HCT116 (cell line): Measurements from ENCODE around the gene PIGM. TPM values are rescaled to one million over a fixed set of nuclear protein-coding genes. Genes with fewer than 3 reads are reported as not detected.

Experiments
- ATAC-seq: fragments of 200-7000 bp; cut with Tn5 transposase; 2 replicates; pipeline ENCODE4 v1.9.1; 2020; ENCODE audit warnings: mild to moderate bottlenecking, moderate library complexity
- BruUV-seq: library from RNA; stranded (reverse); fragments of 400-500 nt; replicated peaks from 2 replicates; lab custom pipeline; 2021; lab: Mats Ljungman, UMichigan
- CTCF ChIA-PET: fragments of 300-600 bp; sonication (Branson Sonifier 250); formaldehyde crosslinking; loops from one replicate; lab custom pipeline; 2021; ENCODE audit warnings: antibody characterized with exemption; lab: Charles Lee
- POLR2A ChIA-PET: fragments of 300-600, 350-600 bp; sonication (Branson Sonifier 250); formaldehyde crosslinking; loops from one replicate; lab custom pipeline; 2021; ENCODE audit warnings: antibody characterized with exemption; lab: Charles Lee
- RAD21 ChIA-PET, 2 experiments: fragments of 300-600 bp; sonication (Branson Sonifier 250); formaldehyde crosslinking; loops; one replicate each; lab custom pipeline; 2023; ENCODE audit warnings: low total read pairs in 2 of 2; ENCODE audit not compliant: uncharacterized antibody in 2 of 2, unreplicated experiment in 2 of 2, low non-redundant PET in 1 of 2; lab: Charles Lee
- DNase-seq: peaks from one replicate; pipeline ENCODE4 v3.0.0-alpha.2; 2010; ENCODE audit warnings: low read depth, low spot score
- H2AFZ ChIP-seq: fragments of 200-600 bp; shearing (Covaris generic), sonication (generic); 2 replicates; pipeline ENCODE4 v1.6.1; 2017; ENCODE audit warnings: low read depth, mixed run types, mixed read lengths, antibody characterized with exemption, low read length; ENCODE audit not compliant: poor library complexity, severe bottlenecking
- H3K27ac ChIP-seq: 2 replicates; pipeline ENCODE4 v1.5.1; 2012; ENCODE audit warnings: low read depth, low read length
- H3K27me3 ChIP-seq: fragments of 200-600 bp; sonication (generic); 2 replicates; pipeline ENCODE4 v1.6.1; 2016; ENCODE audit warnings: mixed run types, low read length, mixed read lengths; ENCODE audit not compliant: insufficient read depth
- H3K36me3 ChIP-seq, 2 experiments: fragments of 200-500 bp in 1 of 2; fragments of 200-600 bp in 1 of 2; sonication (Bioruptor generic) in 1 of 2; sonication (generic) in 1 of 2; 2 replicates each; pipeline versions ENCODE4 v1.5.1 to v1.6.1; 2014 to 2016; ENCODE audit warnings: low read length in 2 of 2, inconsistent platforms in 1 of 2, mixed read lengths in 1 of 2, mixed run types in 1 of 2; ENCODE audit not compliant: insufficient read depth in 2 of 2, control insufficient read depth in 1 of 2
- H3K4me1 ChIP-seq, 2 experiments: fragments of 200-600 bp in 1 of 2; sonication (generic) in 1 of 2; 2 replicates each; pipeline versions ENCODE4 v1.5.1 to v1.6.1; 2012 to 2017; ENCODE audit warnings: low read length in 2 of 2, inconsistent platforms in 1 of 2, mild to moderate bottlenecking in 1 of 2, mixed read lengths in 1 of 2, mixed run types in 1 of 2, moderate library complexity in 1 of 2; ENCODE audit not compliant: insufficient read depth in 2 of 2, control insufficient read depth in 1 of 2
- H3K4me2 ChIP-seq: fragments of 200-600 bp; sonication (generic); 2 replicates; pipeline ENCODE4 v1.6.1; 2017; ENCODE audit warnings: mixed run types, low read length, mixed read lengths
- H3K4me3 ChIP-seq, 2 experiments: fragments of 200-600 bp in 1 of 2; sonication (generic) in 1 of 2; replicated peaks in 1 of 2; 2 replicates each; pipeline ENCODE4 v1.5.1; 2011 to 2016; ENCODE audit warnings: low read length in 2 of 2, control low read depth in 1 of 2, low read depth in 1 of 2, mild to moderate bottlenecking in 1 of 2, mixed read lengths in 1 of 2, mixed run types in 1 of 2
- H3K79me2 ChIP-seq: fragments of 200-600 bp; sonication (generic); 2 replicates; pipeline ENCODE4 v1.6.1; 2017; ENCODE audit warnings: mild to moderate bottlenecking, mixed run types, low read length, moderate library complexity, mixed read lengths; ENCODE audit not compliant: insufficient read depth
- H3K9ac ChIP-seq: fragments of 200-600 bp; sonication (generic); 2 replicates; pipeline ENCODE4 v1.6.1; 2016; ENCODE audit warnings: low read length, mixed read lengths
- H3K9me2 ChIP-seq: fragments of 200-600 bp; sonication (generic), shearing (Covaris generic); 2 replicates; pipeline ENCODE4 v1.6.1; 2017; ENCODE audit warnings: mixed run types, mild to moderate bottlenecking, moderate library complexity; ENCODE audit not compliant: insufficient read depth
- H3K9me3 ChIP-seq, 2 experiments: fragments of 200-500 bp in 1 of 2; fragments of 200-600 bp in 1 of 2; sonication (Bioruptor generic) in 1 of 2; sonication (generic) in 1 of 2; 2 replicates each; pipeline ENCODE4 v1.6.1; 2014 to 2017; ENCODE audit warnings: low read length in 2 of 2, mixed read lengths in 2 of 2, inconsistent platforms in 1 of 2, low read depth in 1 of 2, mild to moderate bottlenecking in 1 of 2, mixed run types in 1 of 2, moderate library complexity in 1 of 2; ENCODE audit not compliant: control insufficient read depth in 1 of 2, insufficient read depth in 1 of 2
- H4K20me1 ChIP-seq: fragments of 200-600 bp; sonication (generic), shearing (Covaris generic); 2 replicates; pipeline ENCODE4 v1.6.1; 2017; ENCODE audit warnings: mixed run types, mild to moderate bottlenecking, moderate library complexity; ENCODE audit not compliant: insufficient read depth
- ATF3 ChIP-seq: IDR thresholded peaks from 2 replicates; pipeline ENCODE4 v1.6.1; 2012
- EGR1 ChIP-seq: IDR thresholded peaks from 2 replicates; pipeline ENCODE4 v1.6.1; 2012; ENCODE audit warnings: low read depth
- ELF1 ChIP-seq: IDR thresholded peaks from 2 replicates; pipeline ENCODE4 v1.6.1; 2012; ENCODE audit warnings: low read depth, borderline replicate concordance
- EZH2 ChIP-seq: fragments of 200-600 bp; sonication (generic); IDR thresholded peaks from 2 replicates; pipeline ENCODE4 v1.6.1; 2017; ENCODE audit warnings: antibody characterized with exemption, mixed run types
- EZH2phosphoT487 ChIP-seq: fragments of 200-600 bp; IDR thresholded peaks from 2 replicates; pipeline ENCODE4 v1.6.1; 2018; ENCODE audit warnings: antibody characterized with exemption, borderline replicate concordance
- FOSL1 ChIP-seq: IDR thresholded peaks from 2 replicates; pipeline ENCODE4 v1.6.1; 2012; ENCODE audit warnings: low read depth
- MAX ChIP-seq: IDR thresholded peaks from 2 replicates; pipeline ENCODE4 v1.6.1; 2012
- POLR2A ChIP-seq: IDR thresholded peaks from 2 replicates; pipeline ENCODE4 v1.7.0; 2011; ENCODE audit warnings: borderline replicate concordance; ENCODE audit not compliant: insufficient read depth, insufficient read length; ENCODE audit errors: extremely low read depth
- POLR2AphosphoS5 ChIP-seq: IDR thresholded peaks from 2 replicates; pipeline ENCODE4 v1.6.1; 2011; ENCODE audit warnings: mild to moderate bottlenecking, low read depth, low read length, moderate library complexity
- SRF ChIP-seq: IDR thresholded peaks from 2 replicates; pipeline ENCODE4 v1.6.1; 2012; ENCODE audit warnings: low read depth
- TCF7L2 ChIP-seq: IDR thresholded peaks from 2 replicates; pipeline ENCODE4 v1.7.0; 2011; ENCODE audit warnings: borderline replicate concordance, inconsistent platforms; ENCODE audit not compliant: insufficient read depth, insufficient read length; ENCODE audit errors: extremely low read depth
- ZFX ChIP-seq: fragments of 450-650 bp; IDR thresholded peaks from 2 replicates; pipeline ENCODE4 v1.6.1; 2017
- ZNF274 ChIP-seq: fragments of 200-500 bp; sonication (Bioruptor generic); IDR thresholded peaks from 2 replicates; pipeline ENCODE4 v1.6.1; 2014; ENCODE audit warnings: mild to moderate bottlenecking, low read depth, low read length, inconsistent platforms
- intact Hi-C: fragments of 100-400 bp; cut with micrococcal nuclease; formaldehyde crosslinking; loops from 2 replicates; pipeline ENCODE4 v1.10.0; 2022
- total RNA-seq: library from RNA; stranded (reverse); gene quantifications from one replicate; pipeline ENCODE4 v1.2.1, GENCODE V29; 2021; ENCODE audit not compliant: unreplicated experiment

The PIGM gene
- total RNA-seq, 1 experiment from 2014 or later = 4.1 TPM

- ChIA-PET CTCF (no interaction called here), POLR2A (no interaction called here), RAD21 (no interaction called here)
- Histone ChIP-seq H3K27ac (no peak overlapping the region), H3K4me1 (no peaks in the 10 kb centered on the region), H2AFZ (no peak overlapping the region), H3K27me3 (peaks cover 46% of the 10 kb centered on the region), H3K36me3 (no peaks in the 10 kb centered on the region), H3K79me2 (no peaks in the 10 kb centered on the region), H3K4me3 (no peak overlapping the region), H3K9me2 (no peaks in the 10 kb centered on the region), H3K4me2 (no peak overlapping the region), H4K20me1 (no peaks in the 10 kb centered on the region), H3K9me3 (no peaks in the 10 kb centered on the region), H3K9ac (no peak overlapping the region)
- no peak for TF ChIP-seq ZNF274
- ATAC-seq (no peak), DNase-seq (no peak)
- intact Hi-C loops = no loop called here
- no TSS peak for BruUV-seq
Observed at GRCh38 chr1:159981351-159982055, 50.3 kb downstream of the PIGM start.

- no peak for TF ChIP-seq FOSL1
- TF ChIP-seq ZFX = no peak
- no peak for TF ChIP-seq POLR2AphosphoS5
- no peak for TF ChIP-seq EGR1
- no peak for TF ChIP-seq EZH2
- no peak for TF ChIP-seq ATF3
- no peak for TF ChIP-seq SRF
- no peak for TF ChIP-seq MAX
- TF ChIP-seq EZH2phosphoT487 = no peak
- TF ChIP-seq POLR2A = no peak
- no peak for TF ChIP-seq ELF1
- no peak for TF ChIP-seq TCF7L2
- TF ChIP-seq, all 23 proteins: peak for 0
- no peak overlapping the region for H3K9ac ChIP-seq
- ChIA-PET RAD21 (no interaction called here), POLR2A (no interaction called here), CTCF (no interaction called here)
- no peaks in the 10 kb centered on the region for H3K4me1 ChIP-seq
- H3K4me3 ChIP-seq = no peak overlapping the region
- DNase-seq = no peak
- H3K27me3 ChIP-seq = peaks cover 47% of the 10 kb centered on the region
- H3K9me3 ChIP-seq = no peaks in the 10 kb centered on the region
- BruUV-seq = no TSS peak
- no peaks in the 10 kb centered on the region for H3K36me3 ChIP-seq
- H2AFZ ChIP-seq = no peak overlapping the region
- no peaks in the 10 kb centered on the region for H3K79me2 ChIP-seq
- ATAC-seq = no peak
- no peak overlapping the region for H3K4me2 ChIP-seq
- no peaks in the 10 kb centered on the region for H3K9me2 ChIP-seq
- H4K20me1 ChIP-seq = no peaks in the 10 kb centered on the region
- intact Hi-C loops = no loop called here
- H3K27ac ChIP-seq = no peak overlapping the region
Observed at GRCh38 chr1:159980786-159981185, 51.0 kb downstream of the PIGM start.
